Nephron progenitor cell (in vitro differentiated cells): ENCODE data around the gene CCDC178.

Source experiments
- DNase-seq: peaks from one replicate; pipeline ENCODE4 v3.0.0; 2021
- H3K27ac Mint-ChIP-seq: 2 replicates; pipeline ENCODE4 v1.8.0; 2021; ENCODE audit warnings: mild to moderate bottlenecking, moderate library complexity, mixed read lengths
- H3K27me3 Mint-ChIP-seq: 2 replicates; pipeline ENCODE4 v1.8.0; 2021; ENCODE audit warnings: mild to moderate bottlenecking, low read depth, mixed read lengths; ENCODE audit not compliant: poor library complexity
- H3K36me3 Mint-ChIP-seq: 2 replicates; pipeline ENCODE4 v1.8.0; 2021; ENCODE audit warnings: low read depth, mixed read lengths
- H3K4me1 Mint-ChIP-seq: 2 replicates; pipeline ENCODE4 v1.8.0; 2021; ENCODE audit warnings: mixed read lengths
- H3K4me3 Mint-ChIP-seq: 2 replicates; pipeline ENCODE4 v1.8.0; 2021; ENCODE audit warnings: mild to moderate bottlenecking, moderate library complexity, mixed read lengths
- H3K9me3 Mint-ChIP-seq: 2 replicates; pipeline ENCODE4 v1.8.0; 2021; ENCODE audit warnings: mild to moderate bottlenecking, moderate library complexity, mixed read lengths
- TF ChIP-seq, protein P1 (sequence below): fragments of 200-600 bp; sonication (generic); IDR thresholded peaks from 2 replicates; pipeline ENCODE4 v1.5.0; 2021; ENCODE audit warnings: antibody characterized with exemption

Gene CCDC178

DNA sequence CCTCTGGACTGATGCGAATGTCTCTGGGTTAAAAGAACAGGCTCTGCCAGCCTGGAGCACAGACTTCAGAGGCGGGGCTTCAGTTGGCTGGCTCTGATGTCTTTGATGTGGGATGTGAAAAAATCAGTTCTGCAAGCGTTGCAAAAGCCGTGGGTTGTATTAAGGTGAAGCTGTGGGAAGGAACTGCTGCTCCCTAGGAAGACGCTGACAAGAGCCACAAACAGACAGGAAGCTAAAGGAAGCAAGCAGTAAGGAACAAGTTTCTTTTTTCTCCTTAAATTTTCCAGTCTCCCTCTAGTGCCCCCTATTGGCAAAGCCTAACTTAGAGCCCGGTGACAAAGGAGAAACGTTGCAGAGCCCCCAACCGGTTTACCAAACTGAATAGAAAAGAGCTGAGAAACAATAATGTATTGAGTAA, 239.0 kb downstream of the CCDC178 start:
- peaks cover 32% of the 10 kb centered on the region for H3K4me1 Mint-ChIP-seq
- peak overlapping the region; percentile 65 for H3K4me3 Mint-ChIP-seq
- peak overlapping the region; percentile 76 for H3K27ac Mint-ChIP-seq
- peak; percentile 41 for DNase-seq
- H3K9me3 Mint-ChIP-seq: no peaks in the 10 kb centered on the region
- H3K36me3 Mint-ChIP-seq: no peaks in the 10 kb centered on the region
- no peaks in the 10 kb centered on the region for H3K27me3 Mint-ChIP-seq
- TF ChIP-seq, protein P1, sequence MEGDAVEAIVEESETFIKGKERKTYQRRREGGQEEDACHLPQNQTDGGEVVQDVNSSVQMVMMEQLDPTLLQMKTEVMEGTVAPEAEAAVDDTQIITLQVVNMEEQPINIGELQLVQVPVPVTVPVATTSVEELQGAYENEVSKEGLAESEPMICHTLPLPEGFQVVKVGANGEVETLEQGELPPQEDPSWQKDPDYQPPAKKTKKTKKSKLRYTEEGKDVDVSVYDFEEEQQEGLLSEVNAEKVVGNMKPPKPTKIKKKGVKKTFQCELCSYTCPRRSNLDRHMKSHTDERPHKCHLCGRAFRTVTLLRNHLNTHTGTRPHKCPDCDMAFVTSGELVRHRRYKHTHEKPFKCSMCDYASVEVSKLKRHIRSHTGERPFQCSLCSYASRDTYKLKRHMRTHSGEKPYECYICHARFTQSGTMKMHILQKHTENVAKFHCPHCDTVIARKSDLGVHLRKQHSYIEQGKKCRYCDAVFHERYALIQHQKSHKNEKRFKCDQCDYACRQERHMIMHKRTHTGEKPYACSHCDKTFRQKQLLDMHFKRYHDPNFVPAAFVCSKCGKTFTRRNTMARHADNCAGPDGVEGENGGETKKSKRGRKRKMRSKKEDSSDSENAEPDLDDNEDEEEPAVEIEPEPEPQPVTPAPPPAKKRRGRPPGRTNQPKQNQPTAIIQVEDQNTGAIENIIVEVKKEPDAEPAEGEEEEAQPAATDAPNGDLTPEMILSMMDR: peak; percentile 75

DNA sequence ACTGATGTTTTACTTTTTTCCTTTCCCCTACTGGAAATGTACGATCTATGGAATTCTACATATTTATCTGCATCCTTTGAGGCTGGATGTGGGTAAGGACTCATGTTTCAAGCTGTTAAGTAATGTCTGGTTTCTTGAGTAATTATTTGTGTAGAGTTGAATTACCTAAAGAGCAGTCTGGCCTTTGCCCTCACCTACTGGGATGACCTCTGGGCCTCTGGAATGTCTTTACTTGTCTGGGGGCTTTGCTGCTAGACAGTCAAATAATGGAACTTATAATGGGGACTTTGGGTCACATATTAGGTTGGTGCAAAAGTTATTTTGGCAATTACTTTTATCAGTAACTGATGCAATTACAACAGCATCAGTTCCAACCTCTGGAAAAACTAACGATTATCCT, 244.7 kb downstream of the CCDC178 start:
- Mint-ChIP-seq H3K27ac (peak overlapping the region; percentile 7), H3K4me1 (peaks cover 40% of the 10 kb centered on the region), H3K9me3 (no peaks in the 10 kb centered on the region), H3K27me3 (peaks cover 3% of the 10 kb centered on the region), H3K4me3 (no peak overlapping the region), H3K36me3 (no peaks in the 10 kb centered on the region)
- TF ChIP-seq, protein P1: no peak
- peak; percentile 15 for DNase-seq

DNA sequence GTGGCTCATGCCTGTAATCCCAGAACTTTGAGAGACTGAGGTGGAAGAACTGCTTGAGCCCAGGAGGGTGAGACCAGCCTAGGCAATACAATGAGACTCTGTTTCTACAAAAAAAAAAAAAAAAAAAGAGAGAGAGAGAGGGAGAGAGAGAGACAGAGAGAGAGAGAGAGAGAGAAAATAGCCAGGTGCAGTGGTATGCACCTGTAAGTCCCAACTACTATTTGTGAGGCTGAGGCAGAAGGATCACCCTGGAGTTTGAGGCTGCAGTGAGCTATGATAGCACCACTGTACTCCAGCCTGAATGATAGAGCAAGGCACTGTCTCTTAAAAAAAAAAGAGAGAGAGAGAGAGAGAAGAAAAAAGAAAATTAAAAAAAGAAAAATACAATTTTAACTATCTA, 245.7 kb downstream of the CCDC178 start:
- no peak for DNase-seq
- TF ChIP-seq, protein P1: no peak
- no peak overlapping the region for H3K4me3 Mint-ChIP-seq
- H3K4me1 Mint-ChIP-seq: peaks cover 30% of the 10 kb centered on the region
- no peak overlapping the region for H3K27ac Mint-ChIP-seq
- no peaks in the 10 kb centered on the region for H3K9me3 Mint-ChIP-seq
- peaks cover 3% of the 10 kb centered on the region for H3K27me3 Mint-ChIP-seq
- no peaks in the 10 kb centered on the region for H3K36me3 Mint-ChIP-seq

DNA sequence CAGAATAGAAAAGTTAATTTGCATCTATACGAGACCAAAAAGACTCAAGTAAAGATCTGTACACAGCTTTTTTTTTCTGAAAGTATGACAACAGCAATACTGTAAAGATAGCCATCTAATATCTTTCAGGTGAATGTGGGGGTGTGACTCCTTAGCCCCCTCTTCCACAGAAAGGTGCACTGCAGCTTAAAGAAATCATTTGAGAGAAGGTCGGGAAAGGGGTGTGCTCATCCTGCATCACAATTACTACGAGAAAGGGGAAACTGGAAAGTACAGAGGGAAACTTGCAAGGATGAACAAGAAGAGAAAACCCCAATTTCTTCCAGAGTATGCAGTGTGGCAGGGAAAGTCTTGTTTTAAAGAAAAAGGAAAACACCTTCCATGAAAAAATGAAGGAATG, 255.6 kb downstream of the CCDC178 start:
- DNase-seq: no peak
- H3K27ac Mint-ChIP-seq: no peak overlapping the region
- H3K36me3 Mint-ChIP-seq: no peaks in the 10 kb centered on the region
- TF ChIP-seq, protein P1: peak; percentile 27
- peaks cover 8% of the 10 kb centered on the region for H3K27me3 Mint-ChIP-seq
- peaks cover 3% of the 10 kb centered on the region for H3K9me3 Mint-ChIP-seq
- H3K4me1 Mint-ChIP-seq: peaks cover 6% of the 10 kb centered on the region
- H3K4me3 Mint-ChIP-seq: no peak overlapping the region

DNA sequence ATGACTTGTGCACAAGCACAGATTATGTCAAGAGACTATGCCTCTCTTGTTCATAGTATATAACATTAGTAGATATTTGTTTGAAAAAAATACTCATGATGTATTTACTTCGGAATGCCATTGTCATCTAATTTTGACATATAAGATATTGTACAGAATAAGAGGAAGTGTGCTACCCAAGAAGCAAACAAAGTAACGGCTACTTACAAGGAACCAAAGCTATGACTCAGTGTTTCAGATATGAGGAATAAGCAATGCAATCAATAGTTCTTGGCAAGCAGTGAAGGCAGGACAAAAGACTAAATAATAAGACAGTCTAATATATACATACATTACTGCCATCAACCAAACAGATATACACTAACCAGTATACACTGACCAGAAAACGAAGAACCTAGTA, 256.3 kb downstream of the CCDC178 start:
- no peak for DNase-seq
- peaks cover 8% of the 10 kb centered on the region for H3K27me3 Mint-ChIP-seq
- H3K36me3 Mint-ChIP-seq: no peaks in the 10 kb centered on the region
- H3K27ac Mint-ChIP-seq: no peak overlapping the region
- TF ChIP-seq, protein P1: no peak
- H3K4me1 Mint-ChIP-seq: peaks cover 6% of the 10 kb centered on the region
- peaks cover 3% of the 10 kb centered on the region for H3K9me3 Mint-ChIP-seq
- no peak overlapping the region for H3K4me3 Mint-ChIP-seq

DNA sequence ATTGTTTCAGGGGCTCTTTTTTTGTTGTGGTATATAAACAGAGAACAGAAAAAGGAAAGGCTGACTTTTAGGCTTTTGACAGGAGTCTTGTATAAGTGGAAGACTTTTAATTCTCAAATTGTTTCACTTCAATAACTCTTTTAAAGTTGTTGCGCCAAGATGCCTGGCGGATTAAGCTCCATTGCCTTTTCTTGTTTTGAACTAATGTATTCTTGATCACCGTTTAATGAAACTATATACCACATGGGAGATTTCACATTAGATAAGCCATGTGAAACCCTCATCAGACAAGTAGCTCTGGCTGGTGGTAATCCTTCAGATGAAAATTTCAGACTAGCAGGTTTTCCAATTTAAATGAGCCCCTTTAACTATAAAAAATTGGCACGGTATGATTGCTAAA, 257.4 kb downstream of the CCDC178 start:
- no peak for DNase-seq
- Mint-ChIP-seq H3K27me3 (peaks cover 8% of the 10 kb centered on the region), H3K4me1 (peaks cover 6% of the 10 kb centered on the region), H3K27ac (no peak overlapping the region), H3K9me3 (peaks cover 3% of the 10 kb centered on the region), H3K36me3 (no peaks in the 10 kb centered on the region), H3K4me3 (no peak overlapping the region)
- TF ChIP-seq, protein P1: no peak
